ENCODE data around the gene GRHL1.

DNA sequence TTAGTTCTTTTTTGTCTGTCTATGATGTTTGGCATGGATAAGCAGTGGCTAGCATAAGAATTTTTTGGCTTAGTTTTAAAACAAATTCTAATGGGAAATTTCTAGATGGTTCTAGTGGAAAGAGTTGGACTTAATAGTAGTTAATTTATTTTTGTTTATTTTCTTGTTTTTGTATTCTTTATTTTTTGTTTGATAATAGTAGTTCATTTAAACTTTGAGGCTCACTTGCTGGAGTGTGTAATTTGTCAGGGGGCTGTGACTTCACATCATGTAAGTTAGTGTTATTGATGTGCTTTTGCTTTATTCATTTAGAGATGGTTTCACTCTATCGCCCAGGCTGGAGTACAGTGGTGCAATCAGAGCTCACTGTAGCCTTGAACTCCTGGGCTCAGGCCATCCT lies 48.2 kb downstream of the GRHL1 start:
- TF ChIP-seq, protein P1, sequence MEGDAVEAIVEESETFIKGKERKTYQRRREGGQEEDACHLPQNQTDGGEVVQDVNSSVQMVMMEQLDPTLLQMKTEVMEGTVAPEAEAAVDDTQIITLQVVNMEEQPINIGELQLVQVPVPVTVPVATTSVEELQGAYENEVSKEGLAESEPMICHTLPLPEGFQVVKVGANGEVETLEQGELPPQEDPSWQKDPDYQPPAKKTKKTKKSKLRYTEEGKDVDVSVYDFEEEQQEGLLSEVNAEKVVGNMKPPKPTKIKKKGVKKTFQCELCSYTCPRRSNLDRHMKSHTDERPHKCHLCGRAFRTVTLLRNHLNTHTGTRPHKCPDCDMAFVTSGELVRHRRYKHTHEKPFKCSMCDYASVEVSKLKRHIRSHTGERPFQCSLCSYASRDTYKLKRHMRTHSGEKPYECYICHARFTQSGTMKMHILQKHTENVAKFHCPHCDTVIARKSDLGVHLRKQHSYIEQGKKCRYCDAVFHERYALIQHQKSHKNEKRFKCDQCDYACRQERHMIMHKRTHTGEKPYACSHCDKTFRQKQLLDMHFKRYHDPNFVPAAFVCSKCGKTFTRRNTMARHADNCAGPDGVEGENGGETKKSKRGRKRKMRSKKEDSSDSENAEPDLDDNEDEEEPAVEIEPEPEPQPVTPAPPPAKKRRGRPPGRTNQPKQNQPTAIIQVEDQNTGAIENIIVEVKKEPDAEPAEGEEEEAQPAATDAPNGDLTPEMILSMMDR (conservative IDR thresholded peaks at IDR 0.05; ENCODE audit: low read depth in 2 of 2) = no peak
- TF ChIP-seq CREB1 (CRISPR knock-in tag; IDR thresholded peaks at IDR 0.05; ENCODE audit: low read depth) (no peak), EZH2 (IDR thresholded peaks at IDR 0.05; ENCODE audit: low read depth, unreplicated experiment) (no peak), POLR2AphosphoS5 (IDR thresholded peaks at IDR 0.05; ENCODE audit: low read depth) (no peak), STAT1 (IDR thresholded peaks at IDR 0.05; ENCODE audit: unreplicated experiment) (no peak), EZH2phosphoT487 (IDR thresholded peaks at IDR 0.05; ENCODE audit: unreplicated experiment) (no peak), JUNB (IDR thresholded peaks at IDR 0.05; ENCODE audit: unreplicated experiment) (no peak)
- TF ChIP-seq, protein P2, sequence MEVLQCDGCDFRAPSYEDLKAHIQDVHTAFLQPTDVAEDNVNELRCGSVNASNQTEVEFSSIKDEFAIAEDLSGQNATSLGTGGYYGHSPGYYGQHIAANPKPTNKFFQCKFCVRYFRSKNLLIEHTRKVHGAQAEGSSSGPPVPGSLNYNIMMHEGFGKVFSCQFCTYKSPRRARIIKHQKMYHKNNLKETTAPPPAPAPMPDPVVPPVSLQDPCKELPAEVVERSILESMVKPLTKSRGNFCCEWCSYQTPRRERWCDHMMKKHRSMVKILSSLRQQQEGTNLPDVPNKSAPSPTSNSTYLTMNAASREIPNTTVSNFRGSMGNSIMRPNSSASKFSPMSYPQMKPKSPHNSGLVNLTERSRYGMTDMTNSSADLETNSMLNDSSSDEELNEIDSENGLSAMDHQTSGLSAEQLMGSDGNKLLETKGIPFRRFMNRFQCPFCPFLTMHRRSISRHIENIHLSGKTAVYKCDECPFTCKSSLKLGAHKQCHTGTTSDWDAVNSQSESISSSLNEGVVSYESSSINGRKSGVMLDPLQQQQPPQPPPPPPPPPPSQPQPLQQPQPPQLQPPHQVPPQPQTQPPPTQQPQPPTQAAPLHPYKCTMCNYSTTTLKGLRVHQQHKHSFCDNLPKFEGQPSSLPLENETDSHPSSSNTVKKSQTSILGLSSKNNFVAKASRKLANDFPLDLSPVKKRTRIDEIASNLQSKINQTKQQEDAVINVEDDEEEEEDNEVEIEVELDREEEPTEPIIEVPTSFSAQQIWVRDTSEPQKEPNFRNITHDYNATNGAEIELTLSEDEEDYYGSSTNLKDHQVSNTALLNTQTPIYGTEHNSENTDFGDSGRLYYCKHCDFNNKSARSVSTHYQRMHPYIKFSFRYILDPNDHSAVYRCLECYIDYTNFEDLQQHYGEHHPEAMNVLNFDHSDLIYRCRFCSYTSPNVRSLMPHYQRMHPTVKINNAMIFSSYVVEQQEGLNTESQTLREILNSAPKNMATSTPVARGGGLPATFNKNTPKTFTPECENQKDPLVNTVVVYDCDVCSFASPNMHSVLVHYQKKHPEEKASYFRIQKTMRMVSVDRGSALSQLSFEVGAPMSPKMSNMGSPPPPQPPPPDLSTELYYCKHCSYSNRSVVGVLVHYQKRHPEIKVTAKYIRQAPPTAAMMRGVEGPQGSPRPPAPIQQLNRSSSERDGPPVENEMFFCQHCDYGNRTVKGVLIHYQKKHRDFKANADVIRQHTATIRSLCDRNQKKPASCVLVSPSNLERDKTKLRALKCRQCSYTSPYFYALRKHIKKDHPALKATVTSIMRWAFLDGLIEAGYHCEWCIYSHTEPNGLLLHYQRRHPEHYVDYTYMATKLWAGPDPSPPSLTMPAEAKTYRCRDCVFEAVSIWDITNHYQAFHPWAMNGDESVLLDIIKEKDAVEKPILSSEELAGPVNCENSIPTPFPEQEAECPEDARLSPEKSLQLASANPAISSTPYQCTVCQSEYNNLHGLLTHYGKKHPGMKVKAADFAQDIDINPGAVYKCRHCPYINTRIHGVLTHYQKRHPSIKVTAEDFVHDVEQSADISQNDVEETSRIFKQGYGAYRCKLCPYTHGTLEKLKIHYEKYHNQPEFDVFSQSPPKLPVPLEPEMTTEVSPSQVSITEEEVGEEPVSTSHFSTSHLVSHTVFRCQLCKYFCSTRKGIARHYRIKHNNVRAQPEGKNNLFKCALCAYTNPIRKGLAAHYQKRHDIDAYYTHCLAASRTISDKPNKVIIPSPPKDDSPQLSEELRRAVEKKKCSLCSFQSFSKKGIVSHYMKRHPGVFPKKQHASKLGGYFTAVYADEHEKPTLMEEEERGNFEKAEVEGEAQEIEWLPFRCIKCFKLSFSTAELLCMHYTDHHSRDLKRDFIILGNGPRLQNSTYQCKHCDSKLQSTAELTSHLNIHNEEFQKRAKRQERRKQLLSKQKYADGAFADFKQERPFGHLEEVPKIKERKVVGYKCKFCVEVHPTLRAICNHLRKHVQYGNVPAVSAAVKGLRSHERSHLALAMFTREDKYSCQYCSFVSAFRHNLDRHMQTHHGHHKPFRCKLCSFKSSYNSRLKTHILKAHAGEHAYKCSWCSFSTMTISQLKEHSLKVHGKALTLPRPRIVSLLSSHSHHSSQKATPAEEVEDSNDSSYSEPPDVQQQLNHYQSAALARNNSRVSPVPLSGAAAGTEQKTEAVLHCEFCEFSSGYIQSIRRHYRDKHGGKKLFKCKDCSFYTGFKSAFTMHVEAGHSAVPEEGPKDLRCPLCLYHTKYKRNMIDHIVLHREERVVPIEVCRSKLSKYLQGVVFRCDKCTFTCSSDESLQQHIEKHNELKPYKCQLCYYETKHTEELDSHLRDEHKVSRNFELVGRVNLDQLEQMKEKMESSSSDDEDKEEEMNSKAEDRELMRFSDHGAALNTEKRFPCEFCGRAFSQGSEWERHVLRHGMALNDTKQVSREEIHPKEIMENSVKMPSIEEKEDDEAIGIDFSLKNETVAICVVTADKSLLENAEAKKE (CRISPR knock-in tag; IDR thresholded peaks at IDR 0.05) = no peak
- TF ChIP-seq, protein P3, sequence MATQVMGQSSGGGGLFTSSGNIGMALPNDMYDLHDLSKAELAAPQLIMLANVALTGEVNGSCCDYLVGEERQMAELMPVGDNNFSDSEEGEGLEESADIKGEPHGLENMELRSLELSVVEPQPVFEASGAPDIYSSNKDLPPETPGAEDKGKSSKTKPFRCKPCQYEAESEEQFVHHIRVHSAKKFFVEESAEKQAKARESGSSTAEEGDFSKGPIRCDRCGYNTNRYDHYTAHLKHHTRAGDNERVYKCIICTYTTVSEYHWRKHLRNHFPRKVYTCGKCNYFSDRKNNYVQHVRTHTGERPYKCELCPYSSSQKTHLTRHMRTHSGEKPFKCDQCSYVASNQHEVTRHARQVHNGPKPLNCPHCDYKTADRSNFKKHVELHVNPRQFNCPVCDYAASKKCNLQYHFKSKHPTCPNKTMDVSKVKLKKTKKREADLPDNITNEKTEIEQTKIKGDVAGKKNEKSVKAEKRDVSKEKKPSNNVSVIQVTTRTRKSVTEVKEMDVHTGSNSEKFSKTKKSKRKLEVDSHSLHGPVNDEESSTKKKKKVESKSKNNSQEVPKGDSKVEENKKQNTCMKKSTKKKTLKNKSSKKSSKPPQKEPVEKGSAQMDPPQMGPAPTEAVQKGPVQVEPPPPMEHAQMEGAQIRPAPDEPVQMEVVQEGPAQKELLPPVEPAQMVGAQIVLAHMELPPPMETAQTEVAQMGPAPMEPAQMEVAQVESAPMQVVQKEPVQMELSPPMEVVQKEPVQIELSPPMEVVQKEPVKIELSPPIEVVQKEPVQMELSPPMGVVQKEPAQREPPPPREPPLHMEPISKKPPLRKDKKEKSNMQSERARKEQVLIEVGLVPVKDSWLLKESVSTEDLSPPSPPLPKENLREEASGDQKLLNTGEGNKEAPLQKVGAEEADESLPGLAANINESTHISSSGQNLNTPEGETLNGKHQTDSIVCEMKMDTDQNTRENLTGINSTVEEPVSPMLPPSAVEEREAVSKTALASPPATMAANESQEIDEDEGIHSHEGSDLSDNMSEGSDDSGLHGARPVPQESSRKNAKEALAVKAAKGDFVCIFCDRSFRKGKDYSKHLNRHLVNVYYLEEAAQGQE (IDR thresholded peaks at IDR 0.05; ENCODE audit: unreplicated experiment) = no peak
- TF ChIP-seq, protein P4, sequence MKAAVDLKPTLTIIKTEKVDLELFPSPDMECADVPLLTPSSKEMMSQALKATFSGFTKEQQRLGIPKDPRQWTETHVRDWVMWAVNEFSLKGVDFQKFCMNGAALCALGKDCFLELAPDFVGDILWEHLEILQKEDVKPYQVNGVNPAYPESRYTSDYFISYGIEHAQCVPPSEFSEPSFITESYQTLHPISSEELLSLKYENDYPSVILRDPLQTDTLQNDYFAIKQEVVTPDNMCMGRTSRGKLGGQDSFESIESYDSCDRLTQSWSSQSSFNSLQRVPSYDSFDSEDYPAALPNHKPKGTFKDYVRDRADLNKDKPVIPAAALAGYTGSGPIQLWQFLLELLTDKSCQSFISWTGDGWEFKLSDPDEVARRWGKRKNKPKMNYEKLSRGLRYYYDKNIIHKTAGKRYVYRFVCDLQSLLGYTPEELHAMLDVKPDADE (IDR thresholded peaks at IDR 0.05) = no peak
